Ishikawa (cell line): Measurements from ENCODE around the gene SLCO3A1.

Experiments used
- CEBPB ChIP-seq: IDR thresholded peaks from 2 replicates; pipeline ENCODE4 v1.6.1; 2012
- CREB1 ChIP-seq: IDR thresholded peaks from 2 replicates; pipeline ENCODE4 v1.6.1; 2012; ENCODE audit warnings: low read depth
- EGR1 ChIP-seq: IDR thresholded peaks from 2 replicates; pipeline ENCODE4 v1.6.1; 2012
- EP300 ChIP-seq: IDR thresholded peaks from 2 replicates; pipeline ENCODE4 v1.6.1; 2012; ENCODE audit warnings: borderline replicate concordance
- FOXM1 ChIP-seq: IDR thresholded peaks from 2 replicates; pipeline ENCODE4 v1.6.1; 2012; ENCODE audit warnings: low read depth, borderline replicate concordance
- MAX ChIP-seq: IDR thresholded peaks from 2 replicates; pipeline ENCODE4 v1.6.1; 2012
- NFIC ChIP-seq: IDR thresholded peaks from 2 replicates; pipeline ENCODE4 v1.6.1; 2012
- RAD21 ChIP-seq: IDR thresholded peaks from 2 replicates; pipeline ENCODE4 v1.6.1; 2012; ENCODE audit warnings: low read depth
- REST ChIP-seq: IDR thresholded peaks from 2 replicates; pipeline ENCODE4 v1.6.1; 2012; ENCODE audit warnings: low read depth, mild to moderate bottlenecking
- TAF1 ChIP-seq: IDR thresholded peaks from 2 replicates; pipeline ENCODE4 v1.6.1; 2012; ENCODE audit warnings: low read depth, mild to moderate bottlenecking
- TCF12 ChIP-seq: IDR thresholded peaks from 2 replicates; pipeline ENCODE4 v1.6.1; 2012; ENCODE audit warnings: low read depth
- TEAD4 ChIP-seq: IDR thresholded peaks from 2 replicates; pipeline ENCODE4 v1.6.1; 2012
- USF1 ChIP-seq: IDR thresholded peaks from 2 replicates; pipeline ENCODE4 v1.6.1; 2012
- YY1 ChIP-seq: IDR thresholded peaks from 2 replicates; pipeline ENCODE4 v1.6.1; 2012; ENCODE audit warnings: low read depth
- ZBTB7A ChIP-seq: IDR thresholded peaks from 2 replicates; pipeline ENCODE4 v1.6.1; 2012; ENCODE audit warnings: low read depth

The SLCO3A1 gene

GRCh38 chr15:92073044-92073785 is 219.7 kb downstream of the SLCO3A1 start:
- TF ChIP-seq ZBTB7A = no peak
- no peak for TF ChIP-seq REST
- TF ChIP-seq RAD21 = no peak

- no peak for TF ChIP-seq TEAD4
- no peak for TF ChIP-seq FOXM1
- no peak for TF ChIP-seq TAF1
- no peak for TF ChIP-seq NFIC
- TF ChIP-seq USF1 = no peak
- TF ChIP-seq CEBPB = no peak
- TF ChIP-seq EGR1 = no peak
- no peak for TF ChIP-seq TCF12
- TF ChIP-seq EP300 = no peak
- TF ChIP-seq CREB1 = no peak
- no peak for TF ChIP-seq MAX
- TF ChIP-seq REST = no peak
- no peak for TF ChIP-seq RAD21
- TF ChIP-seq YY1 = no peak
- no peak for TF ChIP-seq ZBTB7A
Measured at GRCh38 chr15:92074101-92074500, 220.6 kb downstream of the SLCO3A1 start.

GRCh38 chr15:92074646-92075045 is 221.1 kb downstream of the SLCO3A1 start:
- TF ChIP-seq CEBPB (no peak), EP300 (no peak), TCF12 (no peak), USF1 (no peak), RAD21 (no peak), MAX (no peak), TAF1 (no peak), EGR1 (no peak), ZBTB7A (no peak), FOXM1 (no peak), REST (no peak), TEAD4 (no peak), NFIC (no peak), YY1 (no peak), CREB1 (no peak)

GRCh38 chr15:92075764-92076163 is 222.3 kb downstream of the SLCO3A1 start:
- TF ChIP-seq USF1 = no peak
- TF ChIP-seq RAD21 = no peak
- TF ChIP-seq CEBPB = no peak
- no peak for TF ChIP-seq TEAD4
- TF ChIP-seq TCF12 = no peak
- no peak for TF ChIP-seq EGR1
- TF ChIP-seq TAF1 = no peak
- no peak for TF ChIP-seq YY1
